ENCODE results near the gene AMY2B.

DNA sequence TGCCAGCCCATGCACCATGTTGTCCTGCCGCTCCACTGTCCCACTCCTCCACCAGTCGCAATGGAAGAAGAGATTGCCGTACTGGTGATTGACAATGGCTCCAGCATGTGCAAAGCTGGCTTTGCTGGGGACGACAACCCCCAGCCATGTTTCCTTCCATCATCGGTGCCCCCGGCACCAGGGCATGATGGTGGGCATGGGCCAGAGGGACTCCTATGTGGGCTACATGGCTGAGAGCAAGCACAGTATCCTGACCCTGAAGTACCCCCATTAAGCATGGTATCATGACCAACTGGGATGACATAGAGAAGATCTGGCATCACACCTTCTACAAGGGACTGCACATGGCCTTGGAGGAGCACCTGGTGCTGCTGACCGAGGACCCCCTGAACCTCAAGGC lies 1.9 kb upstream of the AMY2B start:
- no peak for TF ChIP-seq POLR2A (IDR thresholded peaks at IDR 0.05)
- TF ChIP-seq, protein P1, sequence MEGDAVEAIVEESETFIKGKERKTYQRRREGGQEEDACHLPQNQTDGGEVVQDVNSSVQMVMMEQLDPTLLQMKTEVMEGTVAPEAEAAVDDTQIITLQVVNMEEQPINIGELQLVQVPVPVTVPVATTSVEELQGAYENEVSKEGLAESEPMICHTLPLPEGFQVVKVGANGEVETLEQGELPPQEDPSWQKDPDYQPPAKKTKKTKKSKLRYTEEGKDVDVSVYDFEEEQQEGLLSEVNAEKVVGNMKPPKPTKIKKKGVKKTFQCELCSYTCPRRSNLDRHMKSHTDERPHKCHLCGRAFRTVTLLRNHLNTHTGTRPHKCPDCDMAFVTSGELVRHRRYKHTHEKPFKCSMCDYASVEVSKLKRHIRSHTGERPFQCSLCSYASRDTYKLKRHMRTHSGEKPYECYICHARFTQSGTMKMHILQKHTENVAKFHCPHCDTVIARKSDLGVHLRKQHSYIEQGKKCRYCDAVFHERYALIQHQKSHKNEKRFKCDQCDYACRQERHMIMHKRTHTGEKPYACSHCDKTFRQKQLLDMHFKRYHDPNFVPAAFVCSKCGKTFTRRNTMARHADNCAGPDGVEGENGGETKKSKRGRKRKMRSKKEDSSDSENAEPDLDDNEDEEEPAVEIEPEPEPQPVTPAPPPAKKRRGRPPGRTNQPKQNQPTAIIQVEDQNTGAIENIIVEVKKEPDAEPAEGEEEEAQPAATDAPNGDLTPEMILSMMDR (IDR thresholded peaks at IDR 0.05), result no peak

Measured in esophagus squamous epithelium (tissue), 4 donors.